EH (cell line): ENCODE data around the gene C5AR1.
"Not testable (repeated sequence)": the region's sequence is repeated elsewhere in the genome, so short reads cannot be mapped to it uniquely, and the experiment has no call there.

Experiments
- DNase-seq: peaks from one replicate; pipeline ENCODE4 v3.0.0-alpha.2; 2015; ENCODE audit warnings: low read depth

Gene C5AR1

GRCh38 chr19:47284324-47284899 is 25.2 kb upstream of the C5AR1 start:
- DNase-seq: peak; percentile 63

- DNase-seq: peak; percentile 80
These were observed 13.6 kb upstream of the C5AR1 start for GRCh38 chr19:47296036-47296435.

- DNase-seq: not testable (repeated sequence)
These were observed 8.8 kb upstream of the C5AR1 start for GRCh38 chr19:47300867-47301266.

GRCh38 chr19:47302249-47302648 is 7.4 kb upstream of the C5AR1 start:
- no peak for DNase-seq

GRCh38 chr19:47303966-47304365 is 5.7 kb upstream of the C5AR1 start:
- no peak for DNase-seq

GRCh38 chr19:47305309-47305751 is 4.3 kb upstream of the C5AR1 start:
- peak; percentile 92 for DNase-seq

- DNase-seq: no peak
These were observed 3.4 kb upstream of the C5AR1 start for GRCh38 chr19:47306303-47306702.

- peak; percentile 28 for DNase-seq
These were observed 623 bp upstream of the C5AR1 start for GRCh38 chr19:47309038-47309437.

- no peak for DNase-seq
These were observed 662 bp downstream of the C5AR1 start for GRCh38 chr19:47310323-47310722.

- peak; percentile 46 for DNase-seq
These were observed 1.2 kb downstream of the C5AR1 start for GRCh38 chr19:47310819-47311218.

- DNase-seq: no peak
These were observed 2.8 kb downstream of the C5AR1 start for GRCh38 chr19:47312366-47313006.

- no peak for DNase-seq
These were observed 4.2 kb downstream of the C5AR1 start for GRCh38 chr19:47313754-47314295.

GRCh38 chr19:47315125-47315821 is 5.6 kb downstream of the C5AR1 start:
- peak; percentile 92 for DNase-seq

GRCh38 chr19:47316513-47316912 is 6.9 kb downstream of the C5AR1 start:
- DNase-seq: no peak

- no peak for DNase-seq
These were observed 10.5 kb downstream of the C5AR1 start for GRCh38 chr19:47319923-47320871.

- DNase-seq: no peak
These were observed 12.0 kb downstream of the C5AR1 start for GRCh38 chr19:47321630-47322029.

GRCh38 chr19:47322058-47322457 is 12.4 kb downstream of the C5AR1 start:
- DNase-seq: no peak

GRCh38 chr19:47323409-47323808 is 13.7 kb downstream of the C5AR1 start:
- DNase-seq: no peak

GRCh38 chr19:47323872-47324271 is 14.2 kb downstream of the C5AR1 start:
- DNase-seq: no peak

GRCh38 chr19:47324502-47324901 is 14.8 kb downstream of the C5AR1 start:
- peak; percentile 2 for DNase-seq

- peak; percentile 36 for DNase-seq
These were observed 20.8 kb downstream of the C5AR1 start for GRCh38 chr19:47330466-47330869.

GRCh38 chr19:47331490-47331889 is 21.8 kb downstream of the C5AR1 start:
- no peak for DNase-seq
